ENCODE data around the gene YWHAQ. TPM values are rescaled to one million over a fixed set of nuclear protein-coding genes. Genes with fewer than 3 reads are reported as not detected.

The YWHAQ gene
- total RNA-seq, 1 donor from 2014 or later = 102 TPM

- DNase-seq = no peak
- ATAC-seq (ENCODE audit: poor library complexity) = no peak
- intact Hi-C loops (cut with DNase I) = no loop called here
These were observed 26.9 kb upstream of the YWHAQ start for GRCh38 chr2:9657731-9658130.

- intact Hi-C loops (cut with DNase I) = no loop called here
- DNase-seq (no peak), ATAC-seq (ENCODE audit: poor library complexity) (no peak)
These were observed 26.3 kb upstream of the YWHAQ start for GRCh38 chr2:9657083-9657482.

GRCh38 chr2:9656270-9656766, 25.5 kb upstream of the YWHAQ start:
- ATAC-seq (ENCODE audit: poor library complexity) (no peak), DNase-seq (no peak)
- intact Hi-C loops (cut with DNase I) = no loop called here

DNA sequence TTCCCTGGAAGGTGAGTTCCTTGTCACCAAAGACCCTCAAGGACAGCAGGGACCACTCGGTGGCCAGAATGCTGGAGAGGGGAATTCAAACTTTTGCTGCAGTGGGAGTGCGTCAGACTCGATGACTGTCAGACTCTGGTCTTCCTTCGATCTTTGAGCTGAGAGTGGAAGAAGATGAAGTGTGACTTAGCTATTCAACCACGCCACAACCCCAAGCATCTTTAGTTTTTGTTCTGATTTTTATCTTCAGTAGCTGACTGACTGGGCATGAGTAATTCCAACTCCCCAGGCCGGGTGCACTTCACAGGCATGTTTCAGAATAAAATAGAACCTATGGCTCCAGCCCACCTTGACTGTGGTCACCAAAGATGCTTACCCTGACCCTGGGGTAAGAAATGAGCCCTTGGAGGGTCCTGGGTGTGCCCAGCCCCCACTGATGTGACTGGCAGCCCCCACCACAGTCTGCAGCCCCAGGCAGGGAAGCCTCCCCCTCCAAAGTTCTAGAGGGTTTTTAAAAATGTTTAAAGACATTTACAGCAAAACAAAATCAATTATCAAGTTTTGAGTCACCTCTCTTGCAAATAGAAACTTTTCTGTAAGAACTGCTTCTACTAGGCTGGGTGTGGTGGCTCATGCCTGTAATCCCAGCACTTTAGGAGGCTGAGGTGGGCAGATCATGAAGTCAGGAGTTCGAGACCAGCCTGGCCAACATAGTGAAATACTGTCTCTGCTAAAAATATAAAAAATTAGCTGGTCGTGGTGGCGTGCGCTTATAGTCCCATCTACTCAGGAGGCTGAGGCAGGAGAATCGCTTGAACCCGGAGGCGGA, 24.9 kb upstream of the YWHAQ start:
- intact Hi-C loops (cut with DNase I) = no loop called here
- no peak for DNase-seq
- ATAC-seq (ENCODE audit: poor library complexity) = no peak

DNA sequence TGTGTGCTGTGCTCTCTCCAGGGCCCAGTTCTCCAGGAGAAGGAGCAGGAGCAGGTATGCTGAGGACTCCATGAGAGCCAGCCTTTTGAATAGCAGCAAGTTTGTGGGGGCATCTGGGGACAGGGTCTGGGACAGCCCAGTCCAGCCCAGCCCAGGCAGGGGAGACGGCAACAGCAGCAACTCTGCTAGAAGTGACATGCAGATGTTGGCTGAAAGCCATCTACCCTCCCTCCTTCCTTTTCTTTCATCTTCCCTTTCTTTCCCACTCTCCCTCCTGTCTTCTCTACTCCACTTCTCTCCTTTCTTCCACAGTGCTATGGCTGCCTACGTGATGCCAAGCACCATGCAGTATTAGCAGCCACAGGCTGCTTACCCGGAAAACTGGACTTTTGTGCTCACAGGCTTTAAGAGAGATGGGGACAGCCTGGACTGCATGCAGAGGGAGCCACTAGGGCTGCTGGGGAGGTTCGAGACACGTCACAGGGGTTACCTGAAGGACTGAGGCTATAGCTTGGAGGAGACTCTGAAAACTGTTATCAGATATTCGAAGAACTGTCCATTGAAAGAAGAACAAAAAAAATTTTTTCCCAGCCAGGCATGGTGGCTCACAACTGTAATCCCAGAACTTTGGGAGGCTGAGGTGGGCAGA, 23.8 kb upstream of the YWHAQ start:
- ATAC-seq (ENCODE audit: poor library complexity) = peak; percentile 31
- no peak for DNase-seq
- intact Hi-C loops (cut with DNase I) = no loop called here

DNA sequence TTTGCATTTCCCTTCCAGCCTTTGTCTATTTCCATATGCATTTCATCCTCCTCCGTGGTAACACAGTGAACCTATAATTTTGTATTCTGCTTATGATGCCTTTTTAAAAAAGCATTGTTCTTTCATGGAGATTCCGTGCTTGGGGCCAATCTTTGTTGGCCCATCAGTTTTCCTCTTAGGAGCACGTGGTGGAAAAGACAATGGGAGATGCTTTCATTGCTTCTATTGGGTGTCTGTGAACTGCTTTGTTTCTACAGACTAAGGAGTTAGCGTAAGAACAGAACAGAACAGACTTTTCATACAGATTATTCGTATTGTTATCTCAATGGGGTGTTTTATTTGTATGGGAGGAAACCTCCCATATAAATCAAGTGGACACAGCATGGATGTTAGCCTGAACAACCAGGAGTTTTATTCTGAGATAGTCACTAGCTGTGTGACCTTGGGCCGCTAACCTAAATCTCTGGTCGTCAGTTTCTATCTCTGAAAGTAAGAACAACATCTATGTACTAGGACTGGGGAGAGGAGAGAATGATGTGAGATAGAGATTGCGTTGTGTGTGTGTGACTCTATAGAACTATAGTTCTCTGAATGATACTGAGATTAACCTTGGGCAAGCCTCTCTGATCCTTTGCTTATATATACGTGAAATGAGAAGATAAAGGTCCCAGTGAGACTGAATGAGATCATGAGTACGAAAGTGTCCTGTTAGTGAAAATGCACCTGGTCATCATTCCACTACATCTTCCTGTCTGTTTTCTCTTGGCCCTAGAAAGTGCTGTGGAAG, 22.9 kb upstream of the YWHAQ start:
- intact Hi-C loops (cut with DNase I) = no loop called here
- ATAC-seq (ENCODE audit: poor library complexity) (no peak), DNase-seq (no peak)

DNA sequence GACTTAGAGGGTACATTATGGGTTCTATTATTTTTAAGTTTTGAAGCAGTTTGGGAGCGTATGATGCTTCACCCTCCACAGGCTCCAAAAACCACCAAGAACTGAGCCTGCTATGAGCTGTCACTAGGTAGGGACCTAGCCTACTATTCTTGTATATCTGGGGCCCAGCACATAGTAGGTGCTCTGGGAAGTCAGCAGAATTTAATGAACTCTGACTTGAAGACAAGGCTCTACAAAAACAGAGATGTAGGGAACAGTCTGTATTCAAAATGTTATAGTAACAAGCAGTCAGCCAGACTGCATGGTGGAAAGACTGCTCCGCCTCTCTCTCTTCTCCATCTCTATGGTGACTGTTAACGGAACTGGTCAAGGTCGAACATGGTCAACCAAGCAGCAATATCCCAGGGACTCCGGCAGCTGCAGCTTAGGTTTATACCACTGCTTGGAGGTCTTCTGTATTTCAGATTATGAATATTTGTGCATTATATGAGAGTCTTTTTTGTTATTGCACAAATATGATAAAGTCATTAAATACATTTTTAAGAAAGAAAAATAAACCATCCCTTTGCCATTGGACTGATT, 22.2 kb upstream of the YWHAQ start:
- intact Hi-C loops (cut with DNase I) = no loop called here
- ATAC-seq (ENCODE audit: poor library complexity) (no peak), DNase-seq (no peak)

DNA sequence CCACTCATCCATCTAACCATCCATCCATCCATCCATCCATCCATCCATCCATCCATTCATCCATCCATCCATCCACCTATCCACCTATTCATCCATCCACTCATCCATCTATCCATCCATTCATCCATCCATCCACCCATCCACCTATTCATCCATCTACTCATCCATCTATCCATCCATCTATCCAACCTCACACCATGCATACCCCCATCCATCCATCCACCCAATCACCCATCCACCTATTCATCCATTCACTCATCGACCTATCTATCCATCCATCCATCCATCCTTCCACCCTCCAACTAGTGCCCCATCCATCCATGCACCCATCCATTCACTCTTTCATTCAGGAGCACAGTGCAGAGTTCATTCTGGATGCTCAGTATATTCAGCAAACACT, 21.5 kb upstream of the YWHAQ start:
- DNase-seq (no peak), ATAC-seq (ENCODE audit: poor library complexity) (no peak)
- intact Hi-C loops (cut with DNase I) = no loop called here

GRCh38 chr2:9650119-9650821, 19.5 kb upstream of the YWHAQ start:
- DNase-seq (no peak), ATAC-seq (ENCODE audit: poor library complexity) (no peak)
- intact Hi-C loops (cut with DNase I) = no loop called here

DNA sequence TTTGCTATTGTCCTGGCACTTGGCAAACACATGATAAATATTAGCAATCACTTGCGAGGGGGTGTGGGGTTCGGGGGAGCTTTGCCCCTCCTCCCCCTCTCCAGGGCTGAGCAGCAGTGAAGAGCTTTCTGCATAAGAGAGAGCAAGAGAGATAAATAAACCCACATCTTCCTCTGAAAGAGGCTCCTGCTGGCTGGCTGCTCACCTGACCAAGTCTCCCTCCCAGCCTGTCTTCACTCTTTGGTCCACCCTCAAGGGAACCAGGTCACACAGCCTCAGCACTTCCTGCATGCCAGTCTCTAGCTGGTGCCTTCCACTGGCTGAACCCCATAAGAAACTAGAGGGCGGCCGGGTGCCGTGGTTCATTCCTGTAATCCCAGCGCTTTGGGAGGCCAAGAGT, 18.5 kb upstream of the YWHAQ start:
- no peak for DNase-seq
- intact Hi-C loops (cut with DNase I) = no loop called here
- no peak for ATAC-seq (ENCODE audit: poor library complexity)

DNA sequence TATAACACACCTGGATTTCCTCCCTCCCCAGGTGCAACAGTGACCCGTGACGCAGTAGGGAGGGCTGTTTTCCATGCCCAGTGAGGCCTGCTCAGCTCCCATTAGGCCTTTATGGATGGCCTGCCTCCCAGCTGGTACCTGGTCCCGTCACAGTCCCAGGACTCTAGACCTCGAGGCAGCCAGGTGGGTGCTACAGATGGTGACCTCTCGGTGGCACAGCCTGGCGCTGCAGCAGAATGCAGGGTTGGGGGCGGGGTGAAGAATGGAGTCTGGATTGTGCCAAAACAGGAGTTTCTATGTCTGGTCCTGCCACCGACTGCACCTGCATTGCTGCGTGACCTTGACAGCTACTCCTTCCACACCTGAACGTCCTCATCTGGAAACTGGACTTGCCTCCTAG, 18.0 kb upstream of the YWHAQ start:
- ATAC-seq (ENCODE audit: poor library complexity) (no peak), DNase-seq (no peak)
- intact Hi-C loops (cut with DNase I) = no loop called here

DNA sequence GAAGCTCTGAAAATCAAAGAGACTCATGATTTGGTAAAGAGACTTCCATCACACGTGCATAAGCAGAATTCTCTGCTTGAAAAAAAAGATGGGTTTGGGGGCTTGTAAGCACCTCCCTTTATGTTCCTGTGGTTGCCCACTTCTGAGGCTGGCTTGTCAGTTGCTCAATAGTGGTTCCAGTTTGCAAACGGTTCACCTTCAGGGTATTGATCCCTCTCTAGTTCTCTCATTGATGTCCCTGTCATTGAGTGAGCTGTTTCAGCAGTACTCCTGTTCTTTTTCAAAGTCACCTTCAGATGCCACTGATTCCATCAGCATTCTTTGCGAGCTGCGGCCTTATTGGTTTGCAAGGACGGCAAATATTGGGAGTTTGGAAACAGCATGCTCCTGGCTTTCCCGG, 17.1 kb upstream of the YWHAQ start:
- ATAC-seq (ENCODE audit: poor library complexity) (no peak), DNase-seq (no peak)

DNA sequence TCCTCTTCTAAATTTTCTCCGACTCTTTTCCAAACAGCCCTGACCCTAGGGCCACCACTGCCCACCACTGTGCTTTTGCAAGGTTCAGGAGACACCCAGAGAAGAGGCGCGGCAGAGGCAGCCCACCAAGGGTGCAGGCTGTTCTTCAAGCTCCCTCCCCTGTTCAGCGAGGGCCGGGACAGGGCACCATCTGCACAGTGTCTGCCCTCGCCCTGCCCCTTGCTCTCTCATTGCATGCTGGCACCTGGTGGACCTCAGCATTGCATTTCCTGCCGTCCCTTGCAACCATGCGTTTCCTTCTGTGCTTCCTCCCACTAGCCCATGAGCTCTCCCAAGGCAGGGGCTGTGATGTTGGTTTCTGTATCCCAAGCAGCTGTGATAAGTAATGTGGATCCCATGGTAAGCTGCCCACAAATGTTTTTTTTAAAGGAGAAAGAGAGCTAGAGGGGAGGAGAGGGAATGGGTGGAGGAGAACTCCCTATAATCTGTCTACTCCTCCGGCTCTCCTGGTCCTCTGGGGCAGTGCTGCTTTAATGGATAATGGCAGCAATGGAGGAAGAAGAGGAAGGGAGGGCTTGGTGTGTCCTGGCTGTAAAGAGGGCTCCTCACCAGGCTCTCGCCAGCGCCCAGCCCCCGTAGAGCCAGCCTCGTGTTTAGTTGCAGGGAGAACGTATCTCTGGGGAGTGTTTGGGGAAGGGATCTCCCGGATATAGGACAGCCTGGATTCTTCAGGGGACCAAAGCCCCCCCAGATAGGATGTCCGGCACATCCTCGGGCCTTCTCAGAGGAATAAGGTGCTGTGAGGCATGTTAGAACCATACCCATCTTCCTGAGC, 15.6 kb upstream of the YWHAQ start:
- ATAC-seq (ENCODE audit: poor library complexity) (no peak), DNase-seq (no peak)
- intact Hi-C loops (cut with DNase I) = no loop called here

More for the DNA sequence above, 17.1 kb upstream of the YWHAQ start:
- intact Hi-C loops (cut with DNase I) = no loop called here

GRCh38 chr2:9644603-9645002, 13.8 kb upstream of the YWHAQ start:
- intact Hi-C loops (cut with DNase I) = no loop called here
- DNase-seq (no peak), ATAC-seq (ENCODE audit: poor library complexity) (no peak)

- no peak for ATAC-seq (ENCODE audit: poor library complexity)
These were observed 13.2 kb upstream of the YWHAQ start for GRCh38 chr2:9644021-9644420.

GRCh38 chr2:9641641-9642040, 10.8 kb upstream of the YWHAQ start:
- no peak for ATAC-seq (ENCODE audit: poor library complexity)
- DNase-seq = no peak
- intact Hi-C loops (cut with DNase I) = no loop called here

More at GRCh38 chr2:9644021-9644420, 13.2 kb upstream of the YWHAQ start:
- no peak for DNase-seq
- intact Hi-C loops (cut with DNase I) = no loop called here

- no peak for DNase-seq
- intact Hi-C loops (cut with DNase I) = no loop called here
- no peak for ATAC-seq (ENCODE audit: poor library complexity)
These were observed 9.8 kb upstream of the YWHAQ start for GRCh38 chr2:9640403-9641104.
